GM12891 (cell line): ENCODE data around the gene IKZF4.
"Not testable (repeated sequence)": the region's sequence is repeated elsewhere in the genome, so short reads cannot be mapped to it uniquely, and the experiment has no call there.

ENCODE experiments used
- DNase-seq: peaks from one replicate; pipeline ENCODE4 v3.0.0; 2011; ENCODE audit warnings: low spot score; ENCODE audit not compliant: insufficient read length
- FAIRE-seq: peaks from 2 replicates; lab custom pipeline; 2011; peaks lifted over from hg19 to GRCh38; lab: Jason Lieb, UNC
- PAX5 ChIP-seq: IDR thresholded peaks from 2 replicates; pipeline ENCODE4 v1.6.1; 2011; ENCODE audit warnings: low read length, moderate library complexity, mild to moderate bottlenecking; ENCODE audit not compliant: insufficient read depth, severe bottlenecking
- POLR2A ChIP-seq: IDR thresholded peaks from 2 replicates; pipeline ENCODE4 v1.6.1; 2011; ENCODE audit warnings: low read depth, low read length, control low read depth
- POLR2AphosphoS5 ChIP-seq: IDR thresholded peaks from 2 replicates; pipeline ENCODE4 v1.6.1; 2011; ENCODE audit warnings: low read depth, low read length, control low read depth
- POU2F2 ChIP-seq: IDR thresholded peaks from 2 replicates; pipeline ENCODE4 v1.6.1; 2011; ENCODE audit warnings: low read depth, mild to moderate bottlenecking, control low read depth, low read length, moderate library complexity
- SPI1 ChIP-seq: IDR thresholded peaks from 2 replicates; pipeline ENCODE4 v1.6.1; 2011; ENCODE audit warnings: low read depth, low read length, control low read depth
- TAF1 ChIP-seq: IDR thresholded peaks from 2 replicates; pipeline ENCODE4 v1.6.1; 2011; ENCODE audit warnings: low read depth, low read length, control low read depth

IKZF4 gene

DNA sequence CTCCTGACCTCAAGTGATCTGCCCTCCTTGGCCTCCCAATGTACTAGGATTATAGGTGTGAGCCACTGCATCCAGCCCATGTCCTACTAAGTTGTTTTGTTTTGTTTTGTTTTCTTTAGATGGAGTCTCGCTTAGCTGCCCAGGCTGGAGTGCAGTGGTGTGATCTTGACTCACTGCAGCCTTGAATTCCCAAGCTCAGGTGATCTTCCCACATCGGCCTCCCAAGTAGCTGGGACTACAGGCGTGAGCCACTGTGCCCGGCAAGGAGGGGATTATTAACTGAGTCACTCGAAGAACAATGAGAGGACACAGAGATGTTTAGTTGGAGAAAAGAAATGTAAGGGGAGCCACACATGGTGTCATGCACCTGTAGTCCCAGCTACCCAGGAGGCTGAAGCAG is 41.1 kb downstream of the IKZF4 start:
- DNase-seq (no peak), FAIRE-seq (no peak)
- TF ChIP-seq TAF1: no peak
- TF ChIP-seq PAX5: no peak
- no peak for TF ChIP-seq SPI1
- TF ChIP-seq POU2F2: no peak
- TF ChIP-seq POLR2AphosphoS5: no peak
- TF ChIP-seq POLR2A: no peak

DNA sequence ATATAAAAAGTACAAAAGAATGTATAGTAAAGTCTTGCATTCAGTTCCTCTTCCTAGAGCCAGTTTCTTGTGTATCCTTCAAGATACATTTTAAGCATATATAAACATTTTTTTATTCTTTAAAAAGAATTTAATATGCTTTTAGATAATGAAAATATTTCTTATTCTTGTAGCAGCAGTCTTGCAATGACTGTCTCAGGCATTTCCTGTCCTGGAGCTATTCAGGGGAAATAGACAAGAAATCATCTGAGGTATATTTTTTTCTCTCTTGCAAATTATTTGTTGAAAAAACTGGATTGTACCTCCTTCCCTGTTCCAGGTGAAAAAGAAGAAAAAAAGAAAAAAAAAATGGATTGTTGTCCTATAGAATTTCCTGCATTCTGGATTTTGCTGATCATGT is 42.2 kb downstream of the IKZF4 start:
- FAIRE-seq (no peak), DNase-seq (no peak)
- TF ChIP-seq POLR2AphosphoS5 (no peak), POLR2A (no peak), POU2F2 (no peak), PAX5 (no peak), SPI1 (no peak), TAF1 (no peak)

DNA sequence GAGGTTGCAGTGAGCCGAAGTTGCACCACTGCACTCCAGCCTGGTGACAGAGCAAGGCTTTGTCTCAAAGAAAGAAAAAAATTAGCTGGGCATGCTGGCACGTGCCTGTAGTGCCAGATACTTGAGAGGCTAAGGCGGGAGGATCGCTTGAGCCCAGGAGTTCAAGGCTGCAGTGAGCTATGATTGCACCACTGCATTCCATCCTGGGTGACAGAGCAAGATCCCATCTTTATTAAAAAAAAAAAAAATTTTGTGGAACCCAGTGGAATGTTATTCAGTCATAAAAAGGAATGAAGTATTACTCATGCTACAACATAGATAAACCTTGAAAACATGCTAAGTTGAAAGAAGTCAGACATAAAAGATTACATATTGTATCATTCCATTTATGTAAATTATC is 50.8 kb downstream of the IKZF4 start:
- DNase-seq (no peak), FAIRE-seq (no peak)
- no peak for TF ChIP-seq SPI1
- TF ChIP-seq PAX5: no peak
- no peak for TF ChIP-seq TAF1
- TF ChIP-seq POLR2AphosphoS5: no peak
- no peak for TF ChIP-seq POLR2A
- TF ChIP-seq POU2F2: no peak

- no peak for DNase-seq
- FAIRE-seq: no peak
- TF ChIP-seq SPI1 (no peak), POU2F2 (no peak), POLR2A (no peak), TAF1 (no peak), PAX5 (no peak), POLR2AphosphoS5 (no peak)
Observed at GRCh38 chr12:56074396-56074795, 53.6 kb downstream of the IKZF4 start.

- FAIRE-seq, DNase-seq: not testable (repeated sequence)
Observed at GRCh38 chr12:56077966-56078365, 57.1 kb downstream of the IKZF4 start.

DNA sequence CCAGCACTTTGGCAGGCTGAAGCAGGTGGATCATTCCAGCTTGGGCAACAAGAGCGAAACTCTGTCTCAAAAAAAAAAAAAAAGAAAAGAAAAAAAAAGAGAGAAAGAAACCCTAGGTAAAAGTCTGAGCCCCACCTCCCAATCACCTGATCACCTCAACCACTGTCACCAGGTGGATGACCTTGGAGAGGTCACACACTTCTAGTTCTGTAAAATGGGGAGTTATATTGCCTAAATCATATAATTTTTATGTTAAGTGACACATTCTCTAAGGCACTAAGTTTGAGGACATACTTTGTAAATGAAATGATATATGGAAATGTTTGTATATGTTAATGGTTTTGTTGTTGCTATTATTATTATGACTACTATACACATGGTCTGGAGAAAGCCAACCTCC is 57.6 kb downstream of the IKZF4 start:
- DNase-seq (no peak), FAIRE-seq (no peak)
- TF ChIP-seq PAX5: no peak
- no peak for TF ChIP-seq SPI1
- no peak for TF ChIP-seq POLR2AphosphoS5
- no peak for TF ChIP-seq POU2F2
- TF ChIP-seq TAF1: no peak
- no peak for TF ChIP-seq POLR2A

DNA sequence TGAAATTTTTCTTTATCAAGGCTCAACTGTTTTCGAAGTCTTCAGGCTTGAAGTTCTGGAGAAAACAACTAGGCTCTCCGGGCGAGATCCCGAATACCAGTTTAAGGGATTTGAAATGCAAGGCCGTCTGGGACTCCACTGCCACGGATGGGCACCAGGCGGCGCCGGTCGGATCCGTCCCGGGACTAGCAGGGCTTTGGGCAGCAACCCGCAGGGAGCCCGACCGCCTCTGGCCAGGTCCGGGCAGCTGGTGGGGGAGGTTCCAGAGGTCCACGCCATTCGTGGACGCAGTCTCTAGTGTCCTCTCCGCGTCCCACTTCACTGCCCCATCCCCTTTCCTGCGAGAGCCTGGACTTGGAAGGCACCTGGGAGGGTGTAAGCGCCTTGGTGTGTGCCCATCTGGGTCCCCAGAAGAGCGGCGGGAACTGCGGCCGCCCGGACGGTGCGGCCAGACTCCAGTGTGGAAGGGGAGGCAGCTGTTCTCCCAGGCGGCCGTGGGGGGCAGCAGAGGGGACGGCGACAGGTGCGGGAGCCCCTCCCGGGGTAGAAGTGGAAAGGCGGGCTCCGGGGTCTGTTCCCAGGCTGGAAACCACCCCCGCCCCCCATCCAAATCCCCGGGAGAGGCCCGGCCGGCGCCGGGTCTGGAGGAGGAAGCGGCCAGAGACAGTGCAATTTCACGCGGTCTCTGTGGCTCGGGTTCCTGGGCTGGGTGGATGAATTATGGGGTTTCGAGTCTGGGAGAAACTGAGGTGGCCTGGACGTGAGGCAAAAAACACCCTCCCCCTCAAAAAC is 58.3 kb downstream of the IKZF4 start:
- TF ChIP-seq TAF1 (no peak), POLR2AphosphoS5 (no peak), PAX5 (no peak), SPI1 (no peak), POLR2A (no peak)
- no peak for FAIRE-seq
- DNase-seq: peak; percentile 83

GRCh38 chr12:56079723-56080555 is 59.1 kb downstream of the IKZF4 start, which contains the start of gene ERBB3:
TSS of gene ERBB3 (plus strand) at chr12:56080165. CDS start at chr12:56080301, 136 bp downstream.
- FAIRE-seq (no peak), DNase-seq (peak; percentile 61)
- TF ChIP-seq POU2F2 (no peak), TAF1 (no peak), POLR2A (no peak), POLR2AphosphoS5 (no peak), SPI1 (no peak), PAX5 (no peak)

GRCh38 chr12:56080556-56081138 is 59.8 kb downstream of the IKZF4 start:
- no peak for DNase-seq
- no peak for TF ChIP-seq PAX5
- no peak for TF ChIP-seq POLR2AphosphoS5
- TF ChIP-seq SPI1: no peak
- no peak for TF ChIP-seq POLR2A
- TF ChIP-seq TAF1: no peak
- TF ChIP-seq POU2F2: no peak
- FAIRE-seq: no peak
